Measurements from ENCODE around the gene FARSA. TPM values are rescaled to one million over a fixed set of nuclear protein-coding genes. Genes with fewer than 3 reads are reported as not detected.

Gene FARSA
- total and polyA plus RNA-seq, 2 of the 13 experiments (the other 11 are each of a cell fraction or from before 2014, with no cell fraction given): 25.9 to 72.0 TPM

GRCh38 chr19:12970070-12970820 lies 36.7 kb upstream of the FARSA start:
- WGBS (ENCODE audit: low lambda C conversion rate): 67% methylated on average over 7 of the region's 7 CpGs
- Histone ChIP-seq H3K4me1 (ENCODE audit: insufficient read depth, low read length) (peaks cover 31% of the 10 kb centered on the region), H3K36me3 (replicated peaks in 1 of 2; ENCODE audit: control insufficient read depth in 1 of 2, insufficient read depth in 2 of 2, low read length in 2 of 2) (no peaks in the 10 kb centered on the region), H3K4me3 (replicated peaks in 1 of 3; ENCODE audit: insufficient read depth in 1 of 3, low read depth in 2 of 3, low read length in 3 of 3) (no peak overlapping the region), H4K20me1 (ENCODE audit: insufficient read depth, low read length) (no peaks in the 10 kb centered on the region), H3K27me3 (ENCODE audit: control insufficient read depth in 1 of 2, insufficient read depth in 2 of 2, low read length in 2 of 2) (no peaks in the 10 kb centered on the region), H3K9ac (ENCODE audit: insufficient read depth, low read depth, low read length) (no peak overlapping the region), H3K79me2 (ENCODE audit: insufficient read depth, low read length) (no peaks in the 10 kb centered on the region), H3K9me3 (ENCODE audit: low read length) (no peaks in the 10 kb centered on the region), H3K4me2 (ENCODE audit: low read depth, low read length) (no peak overlapping the region), H2AFZ (ENCODE audit: low read length) (no peak overlapping the region), H3K27ac (ENCODE audit: extremely low read length, insufficient read depth, low read length) (no peak overlapping the region)
- BruUV-seq (replicated peaks): no TSS peak
- in situ Hi-C loops (cut with HindIII; ENCODE audit: extremely low pct_ligation_motif_present, low pct_unique_long_range_greater_than_20kb) (loop anchor here (10.0 kb wide), 1 partner anchor 295 kb away; no protein-coding TSS in a partner anchor), intact Hi-C loops (cut with micrococcal nuclease; ENCODE audit: unreplicated experiment) (no loop called here)
- ChIA-PET CTCF (ENCODE audit: low intra/inter-chr PET ratio, low total read pairs) (no interaction called here), POLR2A (no interaction called here)
- ATAC-seq (no peak), DNase-seq (ENCODE audit: low spot score) (no peak), FAIRE-seq (no peak)
- TF ChIP-seq FOXJ3 (CRISPR knock-in tag; IDR thresholded peaks at IDR 0.05; ENCODE audit: borderline replicate concordance): no peak
- peak; percentile 67 for TF ChIP-seq ZMYM3 (CRISPR knock-in tag; IDR thresholded peaks at IDR 0.05)
- TF ChIP-seq MAFG (CRISPR knock-in tag; IDR thresholded peaks at IDR 0.05): no peak

- no peak for ATAC-seq
- no peak for DNase-seq (ENCODE audit: low spot score)
- peak within 1 kb of the TSS in 1 of 3 experiments; percentile 6; a peak in 1 of 6 replicates for H3K4me3 ChIP-seq (replicated peaks in 1 of 3; ENCODE audit: insufficient read depth in 1 of 3, low read depth in 2 of 3, low read length in 3 of 3)
- intact Hi-C loops (cut with micrococcal nuclease; ENCODE audit: unreplicated experiment) (no loop called here), in situ Hi-C loops (cut with HindIII; ENCODE audit: extremely low pct_ligation_motif_present, low pct_unique_long_range_greater_than_20kb) (no loop called here)
- no peaks in the 10 kb centered on the region for H3K79me2 ChIP-seq (ENCODE audit: insufficient read depth, low read length)
- no peaks in the 10 kb centered on the region for H3K9me3 ChIP-seq (ENCODE audit: low read length)
- ChIA-PET POLR2A (no interaction called here), CTCF (ENCODE audit: low intra/inter-chr PET ratio, low total read pairs) (no interaction called here)
- WGBS (ENCODE audit: low lambda C conversion rate): 0% methylated on average over 3 of the region's 14 CpGs
- no peak for FAIRE-seq
- TF ChIP-seq ZBTB26 (CRISPR knock-in tag; IDR thresholded peaks at IDR 0.05; ENCODE audit: borderline replicate concordance): no peak
- TF ChIP-seq HNRNPL (IDR thresholded peaks at IDR 0.05; ENCODE audit: low read depth, low read length): 0 out of 2 replicates have a peak, but pooled peaks have one; percentile 52
- peak within 1 kb of the TSS; percentile 42 for H3K4me2 ChIP-seq (ENCODE audit: low read depth, low read length)
- peaks cover 24% of the 10 kb centered on the region for H3K4me1 ChIP-seq (ENCODE audit: insufficient read depth, low read length)
- no peaks in the 10 kb centered on the region for H3K36me3 ChIP-seq (replicated peaks in 1 of 2; ENCODE audit: control insufficient read depth in 1 of 2, insufficient read depth in 2 of 2, low read length in 2 of 2)
- no peaks in the 10 kb centered on the region for H3K27me3 ChIP-seq (ENCODE audit: control insufficient read depth in 1 of 2, insufficient read depth in 2 of 2, low read length in 2 of 2)
- peak within 1 kb of the TSS; percentile 31; the same call in 1 of the 2 replicates for H3K9ac ChIP-seq (ENCODE audit: insufficient read depth, low read depth, low read length)
- no TSS peak for BruUV-seq (replicated peaks)
- no peaks in the 10 kb centered on the region for H4K20me1 ChIP-seq (ENCODE audit: insufficient read depth, low read length)
- H2AFZ ChIP-seq (ENCODE audit: low read length): no peak within 1 kb of the TSS
- no peak within 1 kb of the TSS for H3K27ac ChIP-seq (ENCODE audit: extremely low read length, insufficient read depth, low read length)
These were observed 35.9 kb upstream of the FARSA start, which contains the start of gene DAND5 for GRCh38 chr19:12969292-12969988. Gene DAND5 (plus strand): TSS chr19:12969576. CDS start chr19:12969661, 85 bp downstream.

Data from HepG2 (cell line).